A673 (cell line): ENCODE data around the gene MRPL53. TPM values are rescaled to one million over a fixed set of nuclear protein-coding genes. Genes with fewer than 3 reads are reported as not detected.
"Not testable (repeated sequence)": the region's sequence is repeated elsewhere in the genome, so short reads cannot be mapped to it uniquely, and the experiment has no call there.

Experiments
- BruUV-seq: library from RNA; stranded (reverse); fragments of 400-500 nt; replicated peaks from 2 replicates; lab custom pipeline; 2021; lab: Mats Ljungman, UMichigan
- CTCF ChIA-PET: fragments of 300-600 bp; sonication (Branson Sonifier 250); formaldehyde crosslinking; loops from one replicate; lab custom pipeline; 2022; ENCODE audit warnings: antibody characterized with exemption; lab: Charles Lee
- POLR2A ChIA-PET: fragments of 300-600 bp; sonication (Branson Sonifier 250); formaldehyde crosslinking; loops from one replicate; lab custom pipeline; 2022; ENCODE audit warnings: antibody characterized with exemption; ENCODE audit not compliant: low non-redundant PET; lab: Charles Lee
- DNase-seq: peaks from one replicate; pipeline ENCODE4 v3.0.0-alpha.2; 2015; ENCODE audit warnings: low spot score
- H3K27ac ChIP-seq: fragments of 200-600 bp; sonication (generic); 2 replicates; pipeline ENCODE4 v1.5.1; 2016; ENCODE audit warnings: mixed run types, low read depth, mild to moderate bottlenecking, mixed read lengths, antibody characterized with exemption, low read length; ENCODE audit not compliant: poor library complexity, severe bottlenecking
- H3K27me3 ChIP-seq: fragments of 200-600 bp; sonication (generic); replicated peaks from 2 replicates; pipeline ENCODE4 v1.6.1; 2017; ENCODE audit warnings: mixed run types, low read depth, mild to moderate bottlenecking, mixed read lengths, antibody characterized with exemption, low read length; ENCODE audit not compliant: insufficient read depth, poor library complexity
- H3K36me3 ChIP-seq: fragments of 200-600 bp; sonication (generic); 2 replicates; pipeline ENCODE4 v1.6.1; 2016; ENCODE audit warnings: mixed run types, mild to moderate bottlenecking, mixed read lengths, antibody characterized with exemption, low read length; ENCODE audit not compliant: insufficient read depth, poor library complexity, severe bottlenecking
- H3K4me1 ChIP-seq: fragments of 200-600 bp; sonication (generic); 2 replicates; pipeline ENCODE4 v1.6.1; 2017; ENCODE audit warnings: mixed run types, mild to moderate bottlenecking, mixed read lengths, antibody characterized with exemption, low read length; ENCODE audit not compliant: insufficient read depth, poor library complexity, severe bottlenecking
- H3K4me3 ChIP-seq: fragments of 200-600 bp; sonication (generic); 2 replicates; pipeline ENCODE4 v1.5.1; 2016; ENCODE audit warnings: low read depth, mixed run types, mild to moderate bottlenecking, mixed read lengths, low read length; ENCODE audit not compliant: poor library complexity, severe bottlenecking
- H3K9me3 ChIP-seq: fragments of 200-600 bp; sonication (generic); 2 replicates; pipeline ENCODE4 v1.6.1; 2016; ENCODE audit warnings: mixed run types, low read depth, mild to moderate bottlenecking, mixed read lengths, antibody characterized with exemption, low read length; ENCODE audit not compliant: poor library complexity, severe bottlenecking
- EZH2 ChIP-seq: fragments of 200-600 bp; sonication (generic); IDR thresholded peaks from 2 replicates; pipeline ENCODE4 v1.6.1; 2017; ENCODE audit warnings: borderline replicate concordance, low read depth, mild to moderate bottlenecking, mixed read lengths, antibody characterized with exemption, low read length; ENCODE audit not compliant: poor library complexity, severe bottlenecking
- intact Hi-C: fragments of 100-400 bp; cut with micrococcal nuclease; formaldehyde crosslinking; loops from one replicate; pipeline ENCODE4 v1.10.0; 2022; ENCODE audit not compliant: unreplicated experiment
- total RNA-seq: library from RNA; stranded (reverse); gene quantifications from 2 replicates; pipeline ENCODE4 v1.2.3, GENCODE V29; 2021
- TF ChIP-seq, protein P1 (sequence below): fragments of 300-800, 200-600 bp; sonication (generic); conservative IDR thresholded peaks from 2 replicates; pipeline ENCODE4 v1.5.1; 2017; ENCODE audit warnings: low read depth, mild to moderate bottlenecking, antibody characterized with exemption, low read length, moderate library complexity, mixed read lengths

The MRPL53 gene
- total RNA-seq, 1 experiment from 2014 or later = 104 TPM

DNA sequence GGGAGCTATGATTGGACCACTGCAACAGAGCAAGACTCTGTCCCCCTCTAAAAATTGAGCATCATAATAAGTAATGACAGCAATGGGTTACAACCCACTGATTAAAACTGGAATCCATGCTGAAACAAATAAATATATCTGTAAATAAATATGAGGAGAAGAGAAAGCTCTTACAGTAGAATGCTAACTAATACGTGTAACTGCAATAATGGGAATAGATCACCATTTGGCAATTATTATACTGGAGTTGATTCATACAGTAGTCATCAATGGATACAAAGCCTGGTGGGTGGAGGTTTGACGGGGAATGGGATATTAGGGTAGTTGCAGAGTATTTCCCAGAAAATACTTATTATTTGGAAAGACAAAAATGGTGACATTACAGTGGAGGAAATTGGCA, 23.7 kb downstream of the MRPL53 start:
- POLR2A ChIA-PET = no interaction called here
- Histone ChIP-seq H3K4me3 (no peak overlapping the region), H3K4me1 (peaks cover 8% of the 10 kb centered on the region), H3K27me3 (no peaks in the 10 kb centered on the region), H3K27ac (no peak overlapping the region), H3K9me3 (no peaks in the 10 kb centered on the region), H3K36me3 (no peaks in the 10 kb centered on the region)
- intact Hi-C loops = no loop called here
- no peak for DNase-seq
- CTCF ChIA-PET = interaction anchor here (0.6 kb wide), 1 partner anchor 9 kb away, joined by 3 read pairs; no protein-coding TSS in a partner anchor
- no peak for TF ChIP-seq EZH2
- TF ChIP-seq, protein P1, sequence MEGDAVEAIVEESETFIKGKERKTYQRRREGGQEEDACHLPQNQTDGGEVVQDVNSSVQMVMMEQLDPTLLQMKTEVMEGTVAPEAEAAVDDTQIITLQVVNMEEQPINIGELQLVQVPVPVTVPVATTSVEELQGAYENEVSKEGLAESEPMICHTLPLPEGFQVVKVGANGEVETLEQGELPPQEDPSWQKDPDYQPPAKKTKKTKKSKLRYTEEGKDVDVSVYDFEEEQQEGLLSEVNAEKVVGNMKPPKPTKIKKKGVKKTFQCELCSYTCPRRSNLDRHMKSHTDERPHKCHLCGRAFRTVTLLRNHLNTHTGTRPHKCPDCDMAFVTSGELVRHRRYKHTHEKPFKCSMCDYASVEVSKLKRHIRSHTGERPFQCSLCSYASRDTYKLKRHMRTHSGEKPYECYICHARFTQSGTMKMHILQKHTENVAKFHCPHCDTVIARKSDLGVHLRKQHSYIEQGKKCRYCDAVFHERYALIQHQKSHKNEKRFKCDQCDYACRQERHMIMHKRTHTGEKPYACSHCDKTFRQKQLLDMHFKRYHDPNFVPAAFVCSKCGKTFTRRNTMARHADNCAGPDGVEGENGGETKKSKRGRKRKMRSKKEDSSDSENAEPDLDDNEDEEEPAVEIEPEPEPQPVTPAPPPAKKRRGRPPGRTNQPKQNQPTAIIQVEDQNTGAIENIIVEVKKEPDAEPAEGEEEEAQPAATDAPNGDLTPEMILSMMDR = no peak
- BruUV-seq = no TSS peak

DNA sequence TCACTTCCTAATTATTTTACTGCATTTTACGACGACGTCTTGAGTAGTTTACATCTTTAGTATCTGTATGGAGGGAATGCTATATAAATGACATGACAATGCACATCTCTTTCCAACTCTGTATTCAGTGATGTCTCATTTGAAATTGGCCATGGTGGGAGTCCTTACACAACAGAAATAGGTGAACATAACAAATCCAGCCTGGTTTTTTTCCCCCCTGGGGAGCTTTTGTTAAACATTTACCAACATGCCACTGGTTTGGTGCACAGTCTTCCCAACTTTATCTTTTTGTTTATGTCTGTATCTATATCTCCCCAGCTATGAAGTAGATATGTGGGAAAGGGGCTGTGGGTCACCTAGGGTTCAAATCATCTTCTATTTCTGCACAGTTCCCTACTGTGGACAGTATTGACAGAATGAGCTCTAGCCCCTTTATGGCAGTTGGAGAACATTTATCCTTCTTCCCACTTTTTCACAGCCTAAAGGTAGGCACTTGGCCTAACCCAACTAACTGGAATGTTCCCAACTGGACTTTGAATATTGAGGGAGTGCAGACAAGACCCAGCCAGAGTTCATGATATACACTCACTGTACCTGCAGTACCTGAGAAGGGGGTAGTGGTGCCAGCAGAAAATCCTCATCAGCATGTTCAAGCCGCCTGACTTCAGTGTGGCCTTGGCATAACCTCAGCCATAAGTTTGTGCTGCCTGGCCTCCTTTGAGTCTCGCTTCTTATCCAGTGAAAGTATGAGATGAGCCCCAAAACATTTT, 25.1 kb downstream of the MRPL53 start:
- BruUV-seq = no TSS peak
- no peak overlapping the region for H3K27ac ChIP-seq
- peaks cover 8% of the 10 kb centered on the region for H3K4me1 ChIP-seq
- POLR2A ChIA-PET = no interaction called here
- intact Hi-C loops = no loop called here
- CTCF ChIA-PET = no interaction called here
- TF ChIP-seq, protein P1 = no peak
- TF ChIP-seq EZH2 = no peak
- H3K9me3 ChIP-seq = no peaks in the 10 kb centered on the region
- H3K36me3 ChIP-seq = no peaks in the 10 kb centered on the region
- no peak for DNase-seq
- no peak overlapping the region for H3K4me3 ChIP-seq
- H3K27me3 ChIP-seq = no peaks in the 10 kb centered on the region

DNA sequence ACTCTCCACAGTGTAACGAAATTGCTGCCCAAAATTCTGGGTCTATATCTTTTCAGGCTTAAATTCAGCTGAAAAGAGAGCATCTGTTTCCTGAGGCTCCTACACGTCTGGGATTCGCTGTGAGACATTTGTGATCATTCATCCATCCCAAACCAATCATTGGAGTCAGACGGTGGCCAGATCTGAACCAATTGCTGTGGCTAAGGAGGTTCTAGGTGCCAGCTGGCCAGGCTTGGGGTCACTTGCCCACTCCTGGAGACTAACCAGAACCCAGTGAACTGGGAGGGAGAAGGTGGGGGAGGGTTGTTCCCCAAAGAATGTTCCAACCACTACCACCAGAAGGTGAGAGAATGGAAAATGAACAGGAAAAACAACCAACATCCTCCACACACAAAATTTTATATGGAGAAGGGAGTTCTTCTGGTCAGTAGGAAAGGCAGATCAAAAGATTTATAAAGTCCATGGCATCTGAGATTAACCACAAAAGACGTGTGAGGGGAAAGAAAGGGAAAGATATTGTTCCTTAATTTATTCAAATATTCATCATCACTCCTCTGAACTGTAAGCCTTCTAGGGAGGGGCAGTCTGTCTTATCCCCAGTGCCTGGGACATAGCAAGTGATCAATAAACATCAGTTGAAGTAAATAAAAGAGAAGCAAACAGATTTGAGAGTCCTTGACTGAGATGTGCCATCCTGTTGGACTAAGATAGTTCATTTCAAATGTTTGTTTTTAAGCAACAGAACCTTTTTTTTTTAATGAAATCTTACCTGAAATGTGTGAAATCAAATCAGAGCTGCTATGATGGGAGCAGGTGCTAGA, 27.8 kb downstream of the MRPL53 start:
- H3K9me3 ChIP-seq = no peaks in the 10 kb centered on the region
- intact Hi-C loops = no loop called here
- TF ChIP-seq, protein P1 = no peak
- TF ChIP-seq EZH2 = no peak
- H3K27me3 ChIP-seq = no peaks in the 10 kb centered on the region
- POLR2A ChIA-PET = interaction anchor here (0.6 kb wide), 1 partner anchor 1186 kb away, joined by 3 read pairs; no protein-coding TSS in a partner anchor
- H3K27ac ChIP-seq = no peak overlapping the region
- H3K4me1 ChIP-seq = peaks cover 21% of the 10 kb centered on the region
- no peaks in the 10 kb centered on the region for H3K36me3 ChIP-seq
- DNase-seq = no peak
- no peak overlapping the region for H3K4me3 ChIP-seq
- no TSS peak for BruUV-seq
- CTCF ChIA-PET = no interaction called here

DNA sequence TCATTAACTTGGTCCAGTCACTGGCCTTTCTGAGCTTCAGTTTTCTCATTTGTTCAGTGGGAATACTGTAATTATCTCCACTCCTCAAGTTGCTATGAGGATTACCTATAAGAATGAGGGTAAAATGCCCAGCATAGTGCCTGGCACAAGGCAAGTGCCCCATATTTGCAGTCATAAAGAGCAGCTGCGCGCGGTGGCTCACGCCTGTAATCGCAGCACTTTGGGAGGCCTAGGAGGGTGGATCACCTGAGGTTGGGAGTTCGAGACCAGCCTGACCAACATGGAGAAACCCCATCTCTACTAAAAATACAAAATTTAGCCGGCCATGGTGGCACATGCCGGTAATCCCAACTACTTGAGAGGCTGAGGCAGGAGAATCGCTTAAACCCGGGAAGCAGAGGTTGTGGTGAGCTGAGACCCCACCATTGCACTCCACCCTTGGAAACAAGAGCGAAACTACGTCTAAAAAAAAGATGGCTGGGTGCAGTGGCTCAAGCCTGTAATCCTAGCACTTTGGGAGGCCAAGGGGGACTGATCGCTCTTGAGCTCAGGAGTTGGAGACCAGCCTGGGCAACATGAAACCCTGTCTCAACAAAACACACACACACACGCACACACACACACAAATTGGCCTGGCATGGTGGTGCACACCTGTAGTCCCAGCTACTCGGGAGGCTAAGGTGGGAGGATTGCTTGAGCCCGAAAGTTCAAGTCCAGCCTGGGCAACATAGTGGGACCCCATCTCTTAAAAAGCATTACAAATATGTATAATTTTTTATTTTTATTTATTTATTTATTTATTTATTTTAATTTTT, 29.8 kb downstream of the MRPL53 start:
- H3K27me3 ChIP-seq, CTCF ChIA-PET, H3K9me3 ChIP-seq, DNase-seq, POLR2A ChIA-PET, intact Hi-C loops, H3K27ac ChIP-seq, BruUV-seq, H3K4me3 ChIP-seq, H3K36me3 ChIP-seq: not testable (repeated sequence)
- H3K4me1 ChIP-seq = peaks cover 39% of the 10 kb centered on the region
